ENCODE data around the gene KCTD19. TPM values are rescaled to one million over a fixed set of nuclear protein-coding genes. Genes with fewer than 3 reads are reported as not detected.

Gene KCTD19
- total RNA-seq, 1 donor from 2014 or later, result not detected

DNA sequence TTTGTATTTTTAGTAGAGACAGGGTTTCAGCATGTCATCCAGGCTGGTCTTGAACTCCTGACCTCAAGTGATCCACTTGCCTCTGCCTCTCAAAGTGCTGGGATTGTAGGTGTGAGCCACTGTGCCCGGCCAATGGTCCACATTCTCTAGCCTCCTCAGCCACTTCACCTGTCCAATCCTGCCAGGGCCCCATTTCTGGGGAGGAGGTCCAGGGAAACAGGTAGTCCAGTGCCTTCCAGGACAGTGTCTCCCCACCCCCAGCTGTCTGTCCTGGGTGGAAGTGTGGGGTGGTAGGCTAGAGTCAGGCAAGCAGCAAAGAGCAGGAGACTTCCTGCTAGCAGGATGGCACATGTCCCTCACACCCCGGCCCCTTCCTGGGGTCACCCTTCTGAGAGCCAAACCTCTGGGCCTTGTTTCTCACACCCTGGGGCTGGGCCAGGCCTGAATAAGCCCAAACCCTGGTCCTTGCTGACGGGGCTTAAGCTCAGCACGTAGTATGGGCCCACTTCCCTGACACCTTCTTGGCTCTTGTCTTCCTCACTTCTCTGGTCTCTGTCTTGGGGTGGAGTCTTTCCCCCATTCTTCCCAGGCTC, 84.3 kb downstream of the KCTD19 start:
- no peak for DNase-seq (ENCODE audit: low spot score)

DNA sequence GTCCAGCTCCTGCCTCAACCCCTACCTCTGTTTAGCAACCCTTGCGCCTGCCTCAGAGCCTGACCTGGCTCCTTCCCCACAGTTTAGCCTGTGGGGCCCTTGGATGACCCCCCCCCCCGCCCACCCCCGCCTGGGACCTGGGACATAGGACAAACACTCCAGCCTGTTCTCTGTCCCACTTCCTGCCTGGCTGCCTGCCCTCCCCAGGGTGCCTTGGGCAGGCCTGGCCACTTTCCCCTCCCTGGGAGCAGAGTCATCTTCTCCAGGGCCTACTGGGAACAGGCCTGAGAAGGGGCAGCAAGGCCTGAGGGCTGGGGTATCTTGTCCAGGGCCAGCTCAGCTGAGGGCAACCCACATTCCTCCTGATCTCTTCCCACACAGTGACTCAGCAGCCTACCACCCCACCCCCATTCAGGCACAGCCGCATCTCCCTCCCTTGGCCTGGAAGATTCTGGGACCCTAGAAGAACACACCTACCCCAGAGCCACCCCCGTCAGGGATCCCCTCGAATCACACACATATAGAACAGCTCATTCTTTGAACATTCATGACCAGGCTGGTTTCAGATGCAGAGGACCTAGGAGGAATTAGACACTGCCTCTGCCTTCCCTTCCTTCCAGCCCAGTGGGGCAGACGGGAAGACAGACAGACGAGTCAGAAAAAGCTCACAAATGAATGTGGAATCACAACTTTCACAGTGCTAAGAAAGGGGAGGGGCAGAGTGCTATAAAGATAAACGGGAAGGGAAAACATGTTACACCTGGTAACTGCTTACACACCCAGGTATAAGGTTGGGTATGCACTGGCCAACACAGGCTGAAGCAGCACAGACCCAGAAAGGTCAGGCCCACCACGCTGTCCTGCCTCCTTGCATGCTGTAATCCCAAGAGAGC, 85.3 kb downstream of the KCTD19 start:
- no peak for DNase-seq (ENCODE audit: low spot score)

DNA sequence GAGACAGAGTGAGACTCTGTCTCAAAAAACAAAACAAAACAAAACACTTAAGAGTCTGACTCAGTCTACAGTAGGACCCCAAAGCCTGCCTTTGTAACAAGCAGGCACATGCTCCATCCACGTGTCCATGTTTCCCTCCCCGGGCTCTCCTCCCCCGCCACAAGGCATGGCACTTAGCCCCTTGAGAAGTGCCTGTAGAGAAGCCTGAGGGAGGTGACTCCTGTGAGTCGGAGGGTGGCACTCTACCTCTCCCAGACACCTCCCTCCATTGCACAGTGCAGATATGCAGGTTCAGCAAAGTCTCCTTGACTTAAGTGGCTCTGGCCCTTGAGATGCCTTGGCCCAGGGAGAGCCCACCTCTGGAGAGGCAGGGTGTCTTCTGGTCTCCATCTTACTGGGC, 86.0 kb downstream of the KCTD19 start:
- no peak for DNase-seq (ENCODE audit: low spot score)

Other genes starting within 250 kb of the KCTD19 start
- gene PHAF1, start 216.8 kb downstream of the KCTD19 start, total RNA-seq, result 19.4 TPM
- gene B3GNT9, start 175.7 kb downstream of the KCTD19 start, total RNA-seq, result 14.5 TPM
- gene TRADD, start 166.8 kb downstream of the KCTD19 start, total RNA-seq, result 20.5 TPM
- gene FBXL8, start 166.8 kb downstream of the KCTD19 start, total RNA-seq, result 12.5 TPM
- gene HSF4, start 162.0 kb downstream of the KCTD19 start, total RNA-seq, result 52.0 TPM
- 26.8 TPM for gene NOL3, start 156.2 kb downstream of the KCTD19 start, total RNA-seq
- 50.7 TPM for gene MATCAP1, start 142.8 kb downstream of the KCTD19 start, total RNA-seq
- gene EXOC3L1, start 136.6 kb downstream of the KCTD19 start, total RNA-seq, result 5.2 TPM
- 83.0 TPM for gene E2F4, start 134.6 kb downstream of the KCTD19 start, total RNA-seq
- gene ELMO3, start 127.6 kb downstream of the KCTD19 start, total RNA-seq, result 23.5 TPM
- gene TMEM208, start 99.6 kb downstream of the KCTD19 start, total RNA-seq, result 30.9 TPM
- 19.1 TPM for gene FHOD1, start 79.3 kb downstream of the KCTD19 start, total RNA-seq
- gene SLC9A5, start 77.8 kb downstream of the KCTD19 start, total RNA-seq, result 0.86 TPM
- 10.3 TPM for gene PLEKHG4, start 47.2 kb downstream of the KCTD19 start, total RNA-seq
- gene LRRC36, start 74 bp upstream of the KCTD19 start, total RNA-seq, result not detected
- 12.5 TPM for gene TPPP3, start 66.8 kb upstream of the KCTD19 start, total RNA-seq
- gene ZDHHC1, start 89.7 kb upstream of the KCTD19 start, total RNA-seq, result 14.3 TPM
- 5.6 TPM for gene HSD11B2, start 104.4 kb upstream of the KCTD19 start, total RNA-seq
- 89.2 TPM for gene ATP6V0D1, start 154.4 kb upstream of the KCTD19 start, total RNA-seq
- not detected for gene AGRP, start 156.8 kb upstream of the KCTD19 start, total RNA-seq
- gene RIPOR1, start 202.1 kb upstream of the KCTD19 start, total RNA-seq, result 57.6 TPM
- gene CTCF, start 235.8 kb upstream of the KCTD19 start, total RNA-seq, result 54.6 TPM

Measured in ureter (tissue), 1 donor.